CD14-positive monocyte (primary cell): ENCODE measurements around the gene TOX3. TPM values are rescaled to one million over a fixed set of nuclear protein-coding genes. Genes with fewer than 3 reads are reported as not detected.

Source experiments
- DNase-seq, 3 donors: peaks; one replicate each; pipeline ENCODE4 v3.0.0-alpha.2; 2011 to 2022
- H2AFZ ChIP-seq: 2 replicates; pipeline ENCODE4 v1.6.0; 2012; ENCODE audit warnings: mild to moderate bottlenecking, low read depth, low read length, inconsistent platforms; ENCODE audit not compliant: insufficient read depth, poor library complexity, severe bottlenecking
- H3K27ac ChIP-seq, 2 donors: 1 replicate in 1 of 2; 2 replicates in 1 of 2; pipeline ENCODE4 v1.5.1; 2012 to 2013; ENCODE audit warnings: low read length in 2 of 2, control low read depth in 1 of 2, inconsistent platforms in 1 of 2, low read depth in 1 of 2, mild to moderate bottlenecking in 1 of 2
- H3K27me3 ChIP-seq, 2 donors: one replicate each; pipeline versions ENCODE4 v1.6.0 to v1.6.1; 2011 to 2013; ENCODE audit warnings: low read length in 2 of 2; ENCODE audit not compliant: control insufficient read depth in 2 of 2, insufficient read depth in 2 of 2
- H3K36me3 ChIP-seq, 2 donors: replicated peaks in 1 of 2; 1 replicate in 1 of 2; 2 replicates in 1 of 2; pipeline versions ENCODE4 v1.5.1 to v1.6.1; 2012 to 2013; ENCODE audit warnings: low read length in 2 of 2, control low read depth in 1 of 2, inconsistent platforms in 1 of 2, mild to moderate bottlenecking in 1 of 2; ENCODE audit not compliant: insufficient read depth in 2 of 2, control insufficient read depth in 1 of 2
- H3K4me1 ChIP-seq, 2 donors: 1 replicate in 1 of 2; 2 replicates in 1 of 2; pipeline versions ENCODE4 v1.5.1 to v1.6.1; 2012 to 2013; ENCODE audit warnings: low read length in 2 of 2, control low read depth in 1 of 2, inconsistent platforms in 1 of 2, mild to moderate bottlenecking in 1 of 2, moderate library complexity in 1 of 2; ENCODE audit not compliant: insufficient read depth in 2 of 2, control insufficient read depth in 1 of 2
- H3K4me2 ChIP-seq: replicated peaks from 2 replicates; pipeline ENCODE3; 2012; ENCODE audit warnings: low read length, moderate library complexity, mild to moderate bottlenecking; ENCODE audit not compliant: poor library complexity, severe bottlenecking; ENCODE audit errors: extremely low read depth
- H3K4me3 ChIP-seq, 3 experiments: fragments of 200-600 bp in 1 of 3; sonication (generic) in 1 of 3; replicated peaks in 1 of 3; 1 replicate in 2 of 3; 2 replicates in 1 of 3; pipeline ENCODE4 v1.5.1; 2011 to 2013; ENCODE audit warnings: low read length in 3 of 3, mild to moderate bottlenecking in 3 of 3, control low read depth in 2 of 3, low read depth in 2 of 3, inconsistent platforms in 1 of 3, moderate library complexity in 1 of 3
- H3K79me2 ChIP-seq: 2 replicates; pipeline ENCODE4 v1.6.0; 2012; ENCODE audit warnings: mild to moderate bottlenecking, control low read depth, inconsistent platforms, low read length, moderate library complexity; ENCODE audit not compliant: insufficient read depth
- H3K9ac ChIP-seq: 2 replicates; pipeline ENCODE4 v1.6.0; 2017; ENCODE audit warnings: low read length, mild to moderate bottlenecking; ENCODE audit not compliant: insufficient read depth, poor library complexity, severe bottlenecking
- H3K9me3 ChIP-seq, 2 donors: replicated peaks in 1 of 2; 1 replicate in 1 of 2; 2 replicates in 1 of 2; pipeline versions ENCODE4 v1.5.1 to v1.6.1; 2012 to 2013; ENCODE audit warnings: low read length in 2 of 2, control low read depth in 1 of 2; ENCODE audit not compliant: control insufficient read depth in 1 of 2, insufficient read depth in 1 of 2
- H4K20me1 ChIP-seq: 2 replicates; pipeline ENCODE4 v1.6.0; 2012; ENCODE audit warnings: mild to moderate bottlenecking, low read length, control low read depth, moderate library complexity; ENCODE audit not compliant: insufficient read depth
- H3K27ac Mint-ChIP-seq, 7 donors: one replicate each; pipeline ENCODE4 v1.8.0; 2020; ENCODE audit warnings: mild to moderate bottlenecking in 7 of 7, mixed read lengths in 7 of 7, moderate library complexity in 6 of 7, inconsistent platforms in 2 of 7
- H3K27me3 Mint-ChIP-seq, 3 donors: one replicate each; pipeline ENCODE4 v1.8.0; 2021 to 2022; ENCODE audit warnings: low read depth in 3 of 3, mild to moderate bottlenecking in 3 of 3, mixed read lengths in 3 of 3, moderate library complexity in 3 of 3, inconsistent platforms in 1 of 3
- H3K36me3 Mint-ChIP-seq, 2 donors: one replicate each; pipeline ENCODE4 v1.8.0; 2020; ENCODE audit warnings: mixed read lengths in 2 of 2, inconsistent platforms in 1 of 2, mild to moderate bottlenecking in 1 of 2
- H3K4me1 Mint-ChIP-seq: one replicate; pipeline ENCODE4 v1.8.0; 2020; ENCODE audit warnings: mild to moderate bottlenecking, mixed read lengths
- H3K4me3 Mint-ChIP-seq, 2 donors: one replicate each; pipeline ENCODE4 v1.8.0; 2020; ENCODE audit warnings: mild to moderate bottlenecking in 2 of 2, mixed read lengths in 2 of 2, moderate library complexity in 1 of 2
- H3K9me3 Mint-ChIP-seq, 7 donors: one replicate each; pipeline ENCODE4 v1.8.0; 2020 to 2022; ENCODE audit warnings: mixed read lengths in 7 of 7, mild to moderate bottlenecking in 6 of 7, moderate library complexity in 6 of 7, inconsistent platforms in 2 of 7
- CTCF ChIP-seq: fragments of 200-600 bp; IDR thresholded peaks from one replicate; pipeline ENCODE4 v1.8.0; 2022; ENCODE audit warnings: antibody characterized with exemption, mild to moderate bottlenecking
- WGBS: methylation state at CpG from one replicate; pipeline ENCODE4 v1.1.5; 2013; ENCODE audit warnings: missing lambda C conversion rate; ENCODE audit not compliant: insufficient coverage; 5-methylcytosine and 5-hydroxymethylcytosine counted together
- intact Hi-C, 2 donors: fragments of 100-400 bp; cut with micrococcal nuclease; formaldehyde crosslinking; loops; one replicate each; pipeline versions ENCODE4 v1.15.0 to v1.15.1; 2023
- polyA plus RNA-seq, 3 donors: library from polyadenylated mRNA; depleted of rRNA in 1 of 3; unstranded in 2 of 3; stranded (reverse) in 1 of 3; fragments of 300-500 nt in 2 of 3; fragments of >200 nt in 1 of 3; fragmentation: Illumina TruSeq in 2 of 3; gene quantifications; 1 replicate in 2 of 3; 2 replicates in 1 of 3; pipeline ENCODE4 v1.2.3, GENCODE V29; 2012 to 2021

The TOX3 gene
- polyA plus RNA-seq, 3 donors, result not detected

GRCh38 chr16:52544703-52545102 is 2.2 kb downstream of the TOX3 start:
- H3K36me3 Mint-ChIP-seq, result no peaks in the 10 kb centered on the region
- H3K4me1 ChIP-seq, result no peaks in the 10 kb centered on the region
- H3K9me3 Mint-ChIP-seq, result peaks cover 1 to 17% (median 10%) of the 10 kb centered on the region in 7 donors
- peaks cover 2% of the 10 kb centered on the region for H3K4me1 Mint-ChIP-seq
- no peak for TF ChIP-seq CTCF
- H3K27me3 Mint-ChIP-seq, result peaks cover 45 to 54% (median 53%) of the 10 kb centered on the region in 3 donors
- WGBS, result 13% methylated on average over 1 of the region's 2 CpGs
- H3K4me3 Mint-ChIP-seq, result peak overlapping the region in 1 of 2 donors; percentile 73
- no peak overlapping the region for H3K27ac Mint-ChIP-seq
- H3K4me3 ChIP-seq, result no peak overlapping the region
- H3K36me3 ChIP-seq, result no peaks in the 10 kb centered on the region
- H3K4me2 ChIP-seq, result no peak overlapping the region
- H4K20me1 ChIP-seq, result no peaks in the 10 kb centered on the region
- no peaks in the 10 kb centered on the region for H3K79me2 ChIP-seq
- intact Hi-C loops, result no loop called here
- no peak overlapping the region for H3K9ac ChIP-seq
- H3K27me3 ChIP-seq, result peaks cover 32 to 58% of the 10 kb centered on the region in 2 donors
- no peak overlapping the region for H2AFZ ChIP-seq
- no peak overlapping the region for H3K27ac ChIP-seq
- DNase-seq, result no peak
- H3K9me3 ChIP-seq, result peaks cover 0 to 23% of the 10 kb centered on the region in 2 donors

- H3K27ac ChIP-seq, result no peak overlapping the region
- no peaks in the 10 kb centered on the region for H3K36me3 ChIP-seq
- no peaks in the 10 kb centered on the region for H3K36me3 Mint-ChIP-seq
- no peak overlapping the region for H2AFZ ChIP-seq
- peaks cover 0 to 19% of the 10 kb centered on the region in 2 donors for H3K9me3 ChIP-seq
- H3K27ac Mint-ChIP-seq, result no peak overlapping the region
- H3K4me2 ChIP-seq, result no peak overlapping the region
- DNase-seq, result no peak
- H3K4me3 ChIP-seq, result no peak overlapping the region
- peaks cover 2% of the 10 kb centered on the region for H3K4me1 Mint-ChIP-seq
- no CpG with 5 or more reads among the region's 4 CpGs for WGBS
- intact Hi-C loops, result no loop called here
- H3K4me1 ChIP-seq, result no peaks in the 10 kb centered on the region
- H3K79me2 ChIP-seq, result no peaks in the 10 kb centered on the region
- H3K27me3 ChIP-seq, result peaks cover 23 to 47% of the 10 kb centered on the region in 2 donors
- no peak overlapping the region for H3K9ac ChIP-seq
- H3K9me3 Mint-ChIP-seq, result peaks cover 2 to 17% (median 10%) of the 10 kb centered on the region in 7 donors
- no peaks in the 10 kb centered on the region for H4K20me1 ChIP-seq
- peak overlapping the region in 1 of 2 donors; percentile 6 for H3K4me3 Mint-ChIP-seq
- no peak for TF ChIP-seq CTCF
- peaks cover 36 to 47% (median 44%) of the 10 kb centered on the region in 3 donors for H3K27me3 Mint-ChIP-seq
These were observed 3.3 kb downstream of the TOX3 start for GRCh38 chr16:52543654-52544053.
